Measurements from ENCODE around the gene ZEB1.
"Not testable (repeated sequence)": the region's sequence is repeated elsewhere in the genome, so short reads cannot be mapped to it uniquely, and the experiment has no call there.

GRCh38 chr10:31427334-31427733 lies 108.3 kb downstream of the ZEB1 start:
- TF ChIP-seq CTCF (conservative IDR thresholded peaks at IDR 0.05 in 1 of 2, IDR thresholded peaks at IDR 0.05 in 1 of 2; ENCODE audit: extremely low read depth in 1 of 2, insufficient read depth in 1 of 2, low read depth in 1 of 2, low read length in 2 of 2); EZH2 (IDR thresholded peaks at IDR 0.05; ENCODE audit: borderline replicate concordance, low read length): not testable (repeated sequence)

Measured in mammary epithelial cell (primary cell).